K562 (cell line): ENCODE measurements around the gene CNIH1. TPM values are rescaled to one million over a fixed set of nuclear protein-coding genes. Genes with fewer than 3 reads are reported as not detected.

Experiments
- ATAC-seq: fragments of 200-7000 bp; cut with Tn5 transposase; 3 replicates; pipeline ENCODE4 v1.9.1; 2020; ENCODE audit warnings: moderate library complexity
- BruUV-seq: library from RNA; stranded (reverse); fragments of 400-500 nt; replicated peaks from 2 replicates; lab custom pipeline; 2021; lab: Mats Ljungman, UMichigan
- CTCF ChIA-PET: fragments of 300-600 bp; formaldehyde crosslinking; extraction: SDS; loops from one replicate; lab custom pipeline; 2021; ENCODE audit warnings: low intra/inter-chr PET ratio; lab: Yijun Ruan, JAX
- POLR2A ChIA-PET: fragments of 300-600, 350-650 bp; sonication (Branson Sonifier 250); formaldehyde crosslinking; extraction: SDS; loops from one replicate; lab custom pipeline; 2021; ENCODE audit warnings: antibody characterized with exemption, inconsistent platforms; lab: Yijun Ruan, JAX
- DNase-seq, 4 experiments: peaks; one replicate each; pipeline versions ENCODE4 v3.0.0 to v3.0.0-alpha.2; 2011 to 2018; ENCODE audit warnings: low spot score in 3 of 4, mixed read lengths in 3 of 4; ENCODE audit errors: extremely low read depth in 1 of 4
- FAIRE-seq: peaks from 2 replicates; lab custom pipeline; 2011; peaks lifted over from hg19 to GRCh38; lab: Jason Lieb, UNC
- H2AFZ ChIP-seq: 2 replicates; pipeline ENCODE4 v1.6.0; 2011; ENCODE audit warnings: low read depth, low read length, control low read depth, inconsistent platforms
- H3K27ac ChIP-seq: fragments of 200-600 bp; 3 replicates; pipeline ENCODE4 v1.8.0; 2011; ENCODE audit warnings: low read depth, mild to moderate bottlenecking, control low read depth, inconsistent platforms, low read length, moderate library complexity, mixed read lengths; ENCODE audit errors: extremely low read depth
- H3K27me3 ChIP-seq, 2 experiments: fragments of 300-600 bp in 1 of 2; 2 replicates in 1 of 2; 3 replicates in 1 of 2; pipeline versions ENCODE4 v1.6.0 to v1.8.0; 2011; ENCODE audit warnings: inconsistent platforms in 2 of 2, low read length in 2 of 2, mild to moderate bottlenecking in 1 of 2, mixed read lengths in 1 of 2, moderate library complexity in 1 of 2; ENCODE audit not compliant: control insufficient read depth in 2 of 2, insufficient read depth in 2 of 2
- H3K36me3 ChIP-seq: fragments of 300-600 bp; 3 replicates; pipeline ENCODE4 v1.8.0; 2011; ENCODE audit warnings: mild to moderate bottlenecking, low read length, inconsistent platforms; ENCODE audit not compliant: control insufficient read depth, insufficient read depth
- H3K4me1 ChIP-seq, 2 experiments: fragments of 200-600 bp in 1 of 2; replicated peaks in 1 of 2; 2 replicates in 1 of 2; 3 replicates in 1 of 2; pipeline versions ENCODE4 v1.5.1 to v1.8.0; 2011; ENCODE audit warnings: inconsistent platforms in 2 of 2, low read length in 2 of 2, mild to moderate bottlenecking in 1 of 2, mixed read lengths in 1 of 2, moderate library complexity in 1 of 2; ENCODE audit not compliant: control insufficient read depth in 2 of 2, insufficient read depth in 2 of 2
- H3K4me2 ChIP-seq: 2 replicates; pipeline ENCODE4 v1.6.1; 2011; ENCODE audit warnings: low read length, control low read depth, inconsistent platforms, mixed read lengths; ENCODE audit not compliant: insufficient read depth
- H3K4me3 ChIP-seq: fragments of 200-600 bp; sonication (generic), shearing (Covaris generic); 2 replicates; pipeline ENCODE4 v1.5.1; 2016; ENCODE audit warnings: control low read depth, inconsistent platforms
- H3K79me2 ChIP-seq: fragments of 200-600 bp; 3 replicates; pipeline ENCODE4 v1.8.0; 2011; ENCODE audit warnings: low read length, inconsistent platforms; ENCODE audit not compliant: control insufficient read depth, insufficient read depth
- H3K9ac ChIP-seq, 2 experiments: 2 replicates each; pipeline versions ENCODE4 v1.6.0 to v1.6.1; 2011; ENCODE audit warnings: low read depth in 2 of 2, low read length in 2 of 2, control low read depth in 1 of 2, inconsistent platforms in 1 of 2, mild to moderate bottlenecking in 1 of 2, mixed read lengths in 1 of 2; ENCODE audit not compliant: insufficient read depth in 1 of 2
- H3K9me1 ChIP-seq: one replicate; pipeline ENCODE4 v1.6.0; 2011; ENCODE audit warnings: inconsistent platforms, mild to moderate bottlenecking, low read length, moderate library complexity; ENCODE audit not compliant: control insufficient read depth, insufficient read depth
- H3K9me3 ChIP-seq: replicated peaks from 2 replicates; pipeline ENCODE4 v1.5.1; 2011; ENCODE audit warnings: low read depth, low read length, inconsistent platforms; ENCODE audit not compliant: control insufficient read depth, insufficient read depth
- H4K20me1 ChIP-seq: replicated peaks from 2 replicates; pipeline ENCODE4 v1.6.1; 2011; ENCODE audit warnings: low read length, inconsistent platforms, mixed read lengths; ENCODE audit not compliant: control insufficient read depth, insufficient read depth
- ATF1 ChIP-seq, 2 experiments: fragments of 450-650 bp in 1 of 2; IDR thresholded peaks; 2 replicates each; pipeline ENCODE4 v1.6.1; 2016; ENCODE audit warnings: missing compliant biosample characterization in 1 of 2, missing genetic modification characterization in 1 of 2
- EP400 ChIP-seq: fragments of 450-650 bp; IDR thresholded peaks from 2 replicates; pipeline ENCODE4 v1.6.1; 2017; ENCODE audit warnings: antibody characterized with exemption, mild to moderate bottlenecking, moderate library complexity
- ETS1 ChIP-seq: conservative IDR thresholded peaks from 2 replicates; pipeline ENCODE4 v1.6.1; 2011; ENCODE audit warnings: low read depth, mild to moderate bottlenecking, low read length; ENCODE audit not compliant: control insufficient read depth
- FUS ChIP-seq: fragments of 200-400 bp; formaldehyde crosslinking; optimal IDR thresholded peaks from 2 replicates; pipeline ENCODE3; 2017; ENCODE audit warnings: low read depth, low read length
- HOXB6 ChIP-seq: fragments of 250-450 bp; sonication (Bioruptor Pico); IDR thresholded peaks from 2 replicates; pipeline ENCODE4 v1.5.1; 2022; ENCODE audit warnings: mild to moderate bottlenecking, borderline replicate concordance
- KLF16 ChIP-seq: IDR thresholded peaks from 2 replicates; pipeline ENCODE4 v1.6.1; 2016; ENCODE audit warnings: antibody characterized with exemption
- MED1 ChIP-seq: sonication (generic); formaldehyde crosslinking; IDR thresholded peaks from 2 replicates; pipeline ENCODE4 v1.8.1; 2023; ENCODE audit warnings: missing genetic modification reagents, borderline replicate concordance
- POLR3G ChIP-seq: IDR thresholded peaks from 2 replicates; pipeline ENCODE4 v1.6.1; 2011; ENCODE audit not compliant: insufficient read length, insufficient replicate concordance; ENCODE audit errors: extremely low read depth
- PPARD ChIP-seq: fragments of 250-450 bp; sonication (Bioruptor Pico); IDR thresholded peaks from 2 replicates; pipeline ENCODE4 v1.8.0; 2022; ENCODE audit warnings: inconsistent platforms, mild to moderate bottlenecking, moderate library complexity
- RERE ChIP-seq: sonication (generic); formaldehyde crosslinking; IDR thresholded peaks from 2 replicates; pipeline ENCODE4 v1.8.0; 2023; ENCODE audit warnings: missing genetic modification reagents, mild to moderate bottlenecking, borderline replicate concordance
- USF1 ChIP-seq: sonication (generic); formaldehyde crosslinking; IDR thresholded peaks from 2 replicates; pipeline ENCODE4 v1.9.0; 2022; ENCODE audit warnings: mild to moderate bottlenecking, missing genetic modification reagents
- ZNF445 ChIP-seq: fragments of 250-450 bp; sonication (Bioruptor Pico); IDR thresholded peaks from 2 replicates; pipeline ENCODE4 v1.4.0; 2020; ENCODE audit warnings: low read depth, mild to moderate bottlenecking, moderate library complexity
- WGBS: fragments of 100-300 bp; shearing (Covaris generic); methylation state at CpG from one replicate; pipeline ENCODE4 v1.1.6; 2016; ENCODE audit warnings: low coverage, mixed read lengths; ENCODE audit not compliant: insufficient coverage; ENCODE audit errors: missing lambda C conversion rate; 5-methylcytosine and 5-hydroxymethylcytosine counted together
- in situ Hi-C: fragments of 300-500 bp; cut with MboI; formaldehyde crosslinking; loops from 4 replicates; pipeline ENCODE4 v1.15.0; 2018; ENCODE audit warnings: inconsistent platforms, mixed read lengths
- intact Hi-C: fragments of 100-400 bp; cut with micrococcal nuclease; formaldehyde crosslinking; loops from 2 replicates; pipeline ENCODE4 v1.14.2; 2022
- polyA plus RNA-seq, 8 experiments: library from polyadenylated mRNA; depleted of rRNA in 4 of 8; stranded (reverse) in 5 of 8; unstranded in 3 of 8; fragments of >200 nt; fragmentation: Nextera tagmentation in 2 of 8; fragmentation: Illumina TruSeq in 1 of 8; extraction: Ambion mirVana in 2 of 8; extraction: Trizol in 1 of 8; gene quantifications; 2 replicates each; pipeline versions ENCODE4 v1.2.1 to v1.2.3, GENCODE V29; 2011 to 2014; ENCODE audit warnings: inconsistent platforms in 1 of 8, missing spikeins in 1 of 8
- total RNA-seq, 7 experiments: library from RNA; depleted of rRNA in 6 of 7; stranded (reverse); fragments of >200 nt in 6 of 7; fragmentation: Illumina TruSeq in 2 of 7; extraction: Trizol in 2 of 7; gene quantifications; 2 replicates each; pipeline versions ENCODE4 v1.2.1 to v1.2.3, GENCODE V29; 2011 to 2021; ENCODE audit warnings: low replicate concordance in 1 of 7

CNIH1 gene
- total and polyA plus RNA-seq, 9 of the 15 experiments (the other 6 are each of a cell fraction or from before 2014, with no cell fraction given) = 13.9 to 283 (median 77.3) TPM

DNA sequence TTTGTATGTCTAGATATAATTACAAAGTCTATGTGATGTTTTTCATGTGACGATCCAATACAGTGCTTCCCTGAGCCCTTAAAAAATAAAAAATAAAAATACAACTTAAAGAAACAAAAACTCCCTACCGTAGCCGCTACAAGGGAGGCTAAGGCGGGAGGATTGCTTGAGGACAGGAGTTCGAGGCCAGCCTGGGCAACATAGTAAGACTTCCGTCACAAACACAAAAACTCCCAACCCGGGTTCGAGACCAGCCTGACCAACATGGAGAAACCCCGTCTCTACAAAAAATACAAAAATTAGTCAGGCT, 45.0 kb downstream of the CNIH1 start (continued):
- TF ChIP-seq ETS1 = no peak
- TF ChIP-seq RERE = no peak

- ATAC-seq (no peak), DNase-seq (no peak), FAIRE-seq (no peak)
- H3K9me1 ChIP-seq = no peaks in the 10 kb centered on the region
- H3K27ac ChIP-seq = no peak overlapping the region
- ChIA-PET CTCF (no interaction called here), POLR2A (no interaction called here)
- in situ Hi-C loops (no loop called here), intact Hi-C loops (loop anchor here (2.0 kb wide), 1 partner anchor 45 kb away; the partner anchor contains the start of gene CNIH1)
- H3K4me3 ChIP-seq = no peak overlapping the region
- BruUV-seq = no TSS peak
- WGBS = 75% methylated on average over 2 of the region's 2 CpGs
- peaks cover 0 to 9% of the 10 kb centered on the region in 2 experiments; a peak in 2 of 5 replicates for H3K27me3 ChIP-seq
- no peaks in the 10 kb centered on the region for H4K20me1 ChIP-seq
- H3K4me1 ChIP-seq = peaks cover 15% of the 10 kb centered on the region in 2 experiments; a peak in 4 of 5 replicates
- H3K9ac ChIP-seq = no peak overlapping the region
- no peak overlapping the region for H2AFZ ChIP-seq
- H3K36me3 ChIP-seq = peaks cover 11% of the 10 kb centered on the region; the same call in 1 of the 3 replicates
- peaks cover 13% of the 10 kb centered on the region for H3K79me2 ChIP-seq
- no peak overlapping the region for H3K4me2 ChIP-seq
- H3K9me3 ChIP-seq = no peaks in the 10 kb centered on the region
- TF ChIP-seq MED1 (CRISPR knock-in tag) = no peak
- TF ChIP-seq FUS = no peak
- TF ChIP-seq HOXB6 (CRISPR knock-in tag) = no peak
- TF ChIP-seq USF1 (CRISPR knock-in tag) = no peak
- TF ChIP-seq PPARD (CRISPR knock-in tag) = no peak
- no peak for TF ChIP-seq ZNF445
- no peak for TF ChIP-seq ATF1 (CRISPR knock-in tag; IDR thresholded peaks at IDR 0.05)
- TF ChIP-seq ATF1 (tag; IDR thresholded peaks at IDR 0.05) = no peak
- TF ChIP-seq EP400 = no peak
- TF ChIP-seq POLR3G = no peak
- TF ChIP-seq KLF16 = no peak
Measured at GRCh38 chr14:54395716-54396115, 45.5 kb downstream of the CNIH1 start.
